HG03103 (cell line): Measurements from ENCODE around the gene MEIOSIN.
"Not testable (repeated sequence)": the region's sequence is repeated elsewhere in the genome, so short reads cannot be mapped to it uniquely, and the experiment has no call there.

Source experiments
- ATAC-seq: cut with Tn5 transposase; IDR thresholded peaks from one replicate; pipeline ENCODE4 v1.9.1; 2021; ENCODE audit warnings: low read depth; ENCODE audit not compliant: unreplicated experiment

Gene MEIOSIN

DNA sequence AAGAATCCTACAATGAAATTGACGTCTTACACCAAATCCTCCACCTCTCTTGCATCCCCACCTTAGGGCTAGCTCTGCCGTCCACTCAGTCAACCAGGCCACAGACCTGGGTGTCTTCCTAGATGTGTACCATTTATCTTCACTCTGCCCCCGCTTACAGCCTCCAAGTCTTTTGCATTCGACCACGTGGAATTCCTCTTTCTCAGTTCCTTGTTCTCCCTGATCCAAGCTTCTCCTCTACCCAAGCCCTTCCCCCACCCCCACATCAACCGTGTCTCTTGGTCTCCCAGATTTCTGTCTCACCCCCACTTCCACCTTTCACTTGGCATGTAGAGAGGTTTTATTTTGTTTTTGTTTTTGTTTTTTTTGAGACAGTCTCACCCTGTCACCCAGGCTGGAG is 60.6 kb downstream of the MEIOSIN start:
- ATAC-seq: no peak

DNA sequence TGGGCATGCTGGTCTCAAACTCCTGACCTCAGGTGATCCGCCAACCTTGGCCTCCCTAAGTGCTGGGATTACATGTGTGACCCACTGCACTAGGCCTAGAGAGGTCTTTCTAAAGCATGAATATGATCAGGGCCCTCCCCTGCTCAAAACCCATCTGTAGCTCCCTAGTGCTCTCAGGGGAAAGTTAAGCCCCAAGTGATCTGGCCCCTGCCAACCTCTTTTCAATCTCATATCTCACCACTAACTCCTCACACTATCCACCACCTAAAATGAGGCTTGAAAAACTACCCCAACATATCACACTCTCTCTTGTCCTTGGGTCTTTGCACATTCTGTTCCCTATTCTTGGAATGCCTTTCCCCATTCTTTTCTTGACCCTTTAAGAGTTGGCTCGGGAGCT is 61.4 kb downstream of the MEIOSIN start:
- ATAC-seq: no peak

DNA sequence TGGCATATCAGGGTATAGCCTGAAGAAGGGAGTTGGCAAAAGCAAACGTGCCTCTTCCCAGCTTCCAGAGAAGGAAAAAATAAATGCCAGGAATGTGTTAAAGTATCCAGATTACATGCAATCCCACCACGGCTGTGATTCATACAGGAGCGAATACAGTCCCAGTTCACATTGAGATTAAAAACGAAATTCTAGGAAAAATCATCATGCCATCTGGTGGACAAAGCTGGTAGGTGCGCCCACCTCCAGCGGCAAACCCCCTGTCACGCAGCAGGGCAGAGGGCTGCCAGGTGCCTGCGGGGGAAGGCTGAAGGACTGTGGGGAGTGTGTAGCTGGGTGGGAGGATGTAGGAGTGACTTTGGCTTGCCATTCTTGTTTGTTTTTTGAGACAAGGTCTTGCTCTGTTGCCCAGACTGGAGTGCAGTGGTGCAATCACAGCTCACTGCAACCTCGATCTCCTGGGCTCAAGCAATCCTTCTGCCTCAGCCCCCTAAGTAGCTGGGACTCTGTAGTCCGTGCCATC is 65.8 kb downstream of the MEIOSIN start:
- no peak for ATAC-seq

GRCh38 chr19:45799541-45799940 is 66.3 kb downstream of the MEIOSIN start:
- ATAC-seq: not testable (repeated sequence)

- ATAC-seq: no peak
Measured at GRCh38 chr19:45800070-45800553, 66.9 kb downstream of the MEIOSIN start.

GRCh38 chr19:45801603-45802175 is 68.5 kb downstream of the MEIOSIN start:
- no peak for ATAC-seq

DNA sequence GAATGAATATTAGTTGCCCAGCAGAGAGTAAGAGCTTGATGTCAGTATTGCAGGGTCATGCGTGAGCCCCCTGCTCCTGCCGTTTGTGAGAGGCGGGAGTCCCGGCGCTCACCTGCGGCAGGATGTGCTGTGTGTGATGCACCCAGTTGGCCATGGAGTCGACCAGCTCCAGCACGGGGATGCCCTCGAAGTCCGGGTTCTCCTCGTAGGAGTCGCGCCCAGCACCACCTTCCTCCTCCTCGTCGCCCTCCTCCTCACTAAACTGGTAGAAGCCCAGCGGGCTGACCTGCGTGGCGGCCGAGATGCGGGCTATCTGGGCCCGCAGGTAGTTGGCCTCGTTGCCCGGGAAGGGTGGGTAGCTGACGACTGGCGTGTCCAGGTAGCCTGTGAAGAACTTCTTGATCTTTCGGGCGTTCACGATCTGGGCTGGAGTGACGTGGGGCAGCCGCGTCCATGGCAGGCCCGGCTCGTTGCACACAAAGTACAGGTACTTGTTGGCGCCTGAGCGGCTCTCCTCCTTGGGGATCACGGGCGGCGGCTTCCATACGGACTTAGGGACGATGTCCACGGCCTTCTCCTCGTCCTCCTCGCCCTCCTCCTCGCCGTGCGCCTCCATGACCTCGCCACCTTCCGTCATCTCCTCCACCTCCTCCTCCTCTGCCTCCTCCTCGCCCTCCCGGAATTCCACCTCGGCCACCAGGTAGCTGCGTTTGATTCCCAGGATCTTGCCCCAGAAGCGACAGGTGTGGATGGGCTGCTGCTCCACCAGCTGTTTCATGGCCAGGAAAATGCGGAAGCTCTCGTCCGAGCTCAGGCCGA is 71.1 kb downstream of the MEIOSIN start:
- ATAC-seq: no peak

DNA sequence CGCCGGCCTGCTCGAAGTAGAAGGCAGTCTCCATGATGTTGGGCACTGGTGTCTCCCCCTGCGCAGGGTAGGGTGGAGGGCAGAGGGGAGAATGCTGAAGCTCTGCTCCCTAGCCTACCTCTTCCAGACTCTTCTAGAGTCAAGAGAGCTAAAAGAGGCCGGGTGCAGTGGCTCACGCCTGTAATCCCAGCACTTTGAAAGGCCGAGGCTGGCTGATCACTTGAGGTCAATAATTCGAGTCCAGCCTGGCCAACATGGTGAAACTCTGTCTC is 71.7 kb downstream of the MEIOSIN start:
- ATAC-seq: no peak

- ATAC-seq: no peak
Measured at GRCh38 chr19:45805719-45806118, 72.5 kb downstream of the MEIOSIN start.

GRCh38 chr19:45809643-45810159 is 76.5 kb downstream of the MEIOSIN start:
- ATAC-seq: no peak

DNA sequence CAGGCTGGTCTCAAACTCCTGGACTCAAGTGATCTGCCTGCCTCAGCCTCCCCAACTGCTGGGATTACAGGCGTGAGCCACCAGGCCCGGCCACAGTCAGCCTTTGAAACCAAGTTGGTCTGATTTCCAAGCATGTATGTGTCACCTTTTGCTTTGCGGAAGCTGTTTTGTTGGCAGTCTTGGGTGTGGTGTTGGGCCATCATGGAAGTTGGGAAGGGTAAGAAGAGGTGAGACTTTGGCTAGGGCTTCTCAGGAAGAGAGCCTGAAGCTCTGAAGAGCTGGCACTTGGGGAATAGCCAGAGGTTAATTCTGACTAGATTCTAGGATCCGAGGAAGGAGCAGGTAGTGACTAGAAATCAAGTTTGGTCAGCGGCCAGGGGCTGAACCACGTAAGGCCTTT is 79.1 kb downstream of the MEIOSIN start:
- ATAC-seq: no peak
